Measurements from ENCODE around the gene ZNF804A. TPM values are rescaled to one million over a fixed set of nuclear protein-coding genes. Genes with fewer than 3 reads are reported as not detected.

ZNF804A gene
- total and polyA plus RNA-seq, 2 of the 8 experiments (the other 6 are each of a cell fraction or from before 2014, with no cell fraction given), result 0.02 TPM; not detected in 1

GRCh38 chr2:184879671-184880070 is 281.3 kb downstream of the ZNF804A start:
- Histone ChIP-seq H3K4me2 (ENCODE audit: insufficient read depth in 1 of 2, low read depth in 2 of 2, low read length in 2 of 2) (no peak overlapping the region), H2AK5ac (ENCODE audit: low read depth, low read length) (no peak overlapping the region), H3K9me3 (ENCODE audit: insufficient read depth in 2 of 2, low read depth in 1 of 2, low read length in 1 of 2) (no peaks in the 10 kb centered on the region), H3K23ac (ENCODE audit: insufficient read length) (no peak overlapping the region), H3K4me3 (ENCODE audit: extremely low read depth in 1 of 4, insufficient read depth in 2 of 4, low read depth in 3 of 4, low read length in 4 of 4) (no peak overlapping the region), H4K8ac (ENCODE audit: extremely low read depth, insufficient read depth, low read length) (no peak overlapping the region), H2BK20ac (ENCODE audit: low read length) (no peak overlapping the region), H2BK5ac (ENCODE audit: low read depth, low read length) (no peak overlapping the region), H3K27me3 (replicated peaks in 1 of 4; ENCODE audit: control insufficient read depth in 3 of 4, extremely low read depth in 1 of 4, insufficient read depth in 3 of 4, low read length in 3 of 4) (no peaks in the 10 kb centered on the region; a peak in 1 of 7 replicates), H3K14ac (ENCODE audit: insufficient read length) (no peak overlapping the region), H3K27ac (ENCODE audit: low read depth, low read length) (no peak overlapping the region), H3K4ac (replicated peaks; ENCODE audit: insufficient read length, low read depth, low read length) (no peak overlapping the region), H3K18ac (ENCODE audit: extremely low read depth, low read length) (no peak overlapping the region), H3K36me3 (ENCODE audit: control insufficient read depth in 2 of 4, insufficient read depth in 4 of 4, low read length in 3 of 4) (no peaks in the 10 kb centered on the region), H4K20me1 (replicated peaks in 1 of 2; ENCODE audit: control insufficient read depth in 1 of 2, insufficient read depth in 2 of 2, low read length in 2 of 2) (no peaks in the 10 kb centered on the region), H4K91ac (replicated peaks; ENCODE audit: insufficient read length, low read length) (no peak overlapping the region), H2AFZ (ENCODE audit: low read length) (no peak overlapping the region), H3K4me1 (replicated peaks in 1 of 4; ENCODE audit: control insufficient read depth in 3 of 4, insufficient read depth in 4 of 4, low read length in 3 of 4) (peaks cover 0 to 3% (median under 1%) of the 10 kb centered on the region in 4 experiments; a peak in 2 of 7 replicates), H3K56ac (replicated peaks; ENCODE audit: insufficient read length, low read depth, low read length) (no peak overlapping the region), H4K5ac (ENCODE audit: insufficient read length, low read depth, low read length) (no peak overlapping the region), H3K9ac (replicated peaks in 1 of 4; ENCODE audit: extremely low read depth in 1 of 4, low read depth in 3 of 4, low read length in 3 of 4) (no peak overlapping the region), H3K23me2 (ENCODE audit: low read depth, low read length) (no peaks in the 10 kb centered on the region), H2BK12ac (ENCODE audit: low read depth, low read length) (no peak overlapping the region), H2BK120ac (replicated peaks; ENCODE audit: low read depth, low read length) (no peak overlapping the region), H3K79me1 (ENCODE audit: low read depth, low read length) (no peaks in the 10 kb centered on the region), H3K79me2 (ENCODE audit: control insufficient read depth in 1 of 2, insufficient read depth in 2 of 2, low read length in 2 of 2) (no peaks in the 10 kb centered on the region), H2BK15ac (ENCODE audit: low read length) (no peak overlapping the region)
- FAIRE-seq (no peak), DNase-seq (ENCODE audit: low read depth in 1 of 2, low spot score in 2 of 2) (no peak)
- ChIA-PET POLR2A (ENCODE audit: partially characterized antibody) (no interaction called here), CTCF (ENCODE audit: partially characterized antibody) (no interaction called here)
- WGBS, 2 experiments (ENCODE audit: extremely low coverage in 1 of 2, insufficient coverage in 1 of 2, insufficient read length in 1 of 2, insufficient replicate concordance in 2 of 2, low coverage in 1 of 2, low lambda C conversion rate in 2 of 2, missing lambda C conversion rate in 1 of 2), result 95% methylated on average over 1 of the region's 1 CpG; no CpG with 5 or more reads in 1 of the 2 experiments
- TF ChIP-seq SIRT6 (IDR thresholded peaks at IDR 0.05; ENCODE audit: low read length) (no peak), HDAC2 (IDR thresholded peaks at IDR 0.05; ENCODE audit: borderline replicate concordance in 1 of 2, low read depth in 2 of 2, low read length in 2 of 2) (no peak), POLR2AphosphoS5 (IDR thresholded peaks at IDR 0.05; ENCODE audit: low read depth, low read length) (no peak), SIX5 (IDR thresholded peaks at IDR 0.05; ENCODE audit: low read depth, low read length) (no peak), EZH2 (IDR thresholded peaks at IDR 0.05; ENCODE audit: low read depth, low read length, severe bottlenecking) (no peak), CREB1 (IDR thresholded peaks at IDR 0.05) (no peak), SRF (IDR thresholded peaks at IDR 0.05; ENCODE audit: low read depth, low read length) (no peak), HDAC6 (IDR thresholded peaks at IDR 0.05; ENCODE audit: low read depth, low read length) (no peak), SP1 (IDR thresholded peaks at IDR 0.05; ENCODE audit: low read depth, low read length) (no peak), SUZ12 (IDR thresholded peaks at IDR 0.05; ENCODE audit: low read length) (no peak), E2F6 (IDR thresholded peaks at IDR 0.05) (no peak)
- TF ChIP-seq, protein P1, sequence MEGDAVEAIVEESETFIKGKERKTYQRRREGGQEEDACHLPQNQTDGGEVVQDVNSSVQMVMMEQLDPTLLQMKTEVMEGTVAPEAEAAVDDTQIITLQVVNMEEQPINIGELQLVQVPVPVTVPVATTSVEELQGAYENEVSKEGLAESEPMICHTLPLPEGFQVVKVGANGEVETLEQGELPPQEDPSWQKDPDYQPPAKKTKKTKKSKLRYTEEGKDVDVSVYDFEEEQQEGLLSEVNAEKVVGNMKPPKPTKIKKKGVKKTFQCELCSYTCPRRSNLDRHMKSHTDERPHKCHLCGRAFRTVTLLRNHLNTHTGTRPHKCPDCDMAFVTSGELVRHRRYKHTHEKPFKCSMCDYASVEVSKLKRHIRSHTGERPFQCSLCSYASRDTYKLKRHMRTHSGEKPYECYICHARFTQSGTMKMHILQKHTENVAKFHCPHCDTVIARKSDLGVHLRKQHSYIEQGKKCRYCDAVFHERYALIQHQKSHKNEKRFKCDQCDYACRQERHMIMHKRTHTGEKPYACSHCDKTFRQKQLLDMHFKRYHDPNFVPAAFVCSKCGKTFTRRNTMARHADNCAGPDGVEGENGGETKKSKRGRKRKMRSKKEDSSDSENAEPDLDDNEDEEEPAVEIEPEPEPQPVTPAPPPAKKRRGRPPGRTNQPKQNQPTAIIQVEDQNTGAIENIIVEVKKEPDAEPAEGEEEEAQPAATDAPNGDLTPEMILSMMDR (IDR thresholded peaks at IDR 0.05; ENCODE audit: control extremely low read depth in 1 of 3, insufficient read depth in 1 of 3, low read depth in 1 of 3, low read length in 3 of 3), result no peak

Measured in H1 (cell line).